Neural progenitor cell (in vitro differentiated cells): ENCODE data around the gene EIF5. TPM values are rescaled to one million over a fixed set of nuclear protein-coding genes. Genes with fewer than 3 reads are reported as not detected.
"Not testable (repeated sequence)": the region's sequence is repeated elsewhere in the genome, so short reads cannot be mapped to it uniquely, and the experiment has no call there.

Experiments used
- DNase-seq: peaks from one replicate; pipeline ENCODE4 v3.0.0-alpha.2; 2016; ENCODE audit warnings: low spot score
- H2AFZ ChIP-seq: fragments of 200-600 bp; sonication (generic); replicated peaks from 2 replicates; pipeline ENCODE4 v1.6.1; 2016; ENCODE audit warnings: antibody characterized with exemption
- H3F3A ChIP-seq: fragments of 200-600 bp; sonication (generic); 2 replicates; pipeline ENCODE4 v1.6.1; 2016; ENCODE audit warnings: antibody characterized with exemption, low read depth
- H3K27ac ChIP-seq: fragments of 200-600 bp; sonication (generic); 2 replicates; pipeline ENCODE4 v1.5.1; 2016; ENCODE audit warnings: mild to moderate bottlenecking
- H3K27me3 ChIP-seq: fragments of 200-600 bp; sonication (generic); 2 replicates; pipeline ENCODE4 v1.6.1; 2016; ENCODE audit warnings: mild to moderate bottlenecking, moderate library complexity
- H3K36me3 ChIP-seq: fragments of 200-600 bp; sonication (generic); 2 replicates; pipeline ENCODE4 v1.5.1; 2016
- H3K4me1 ChIP-seq: fragments of 200-600 bp; sonication (generic); 2 replicates; pipeline ENCODE4 v1.6.1; 2016; ENCODE audit warnings: mixed run types
- H3K4me2 ChIP-seq: fragments of 200-600 bp; sonication (generic); 2 replicates; pipeline ENCODE4 v1.6.1; 2016
- H3K4me3 ChIP-seq: fragments of 200-600 bp; sonication (generic); 2 replicates; pipeline ENCODE4 v1.5.1; 2016
- H3K79me2 ChIP-seq: fragments of 200-600 bp; sonication (generic); 2 replicates; pipeline ENCODE4 v1.6.1; 2016; ENCODE audit warnings: low read depth
- H3K9ac ChIP-seq: fragments of 200-600 bp; sonication (generic); 2 replicates; pipeline ENCODE4 v1.6.1; 2016
- H3K9me3 ChIP-seq: fragments of 200-600 bp; sonication (generic); 2 replicates; pipeline ENCODE4 v1.5.1; 2016; ENCODE audit warnings: low read depth
- H4K20me1 ChIP-seq: fragments of 200-600 bp; sonication (generic); 2 replicates; pipeline ENCODE4 v1.6.1; 2016; ENCODE audit warnings: low read depth
- H3K27ac Mint-ChIP-seq: 3 replicates; pipeline ENCODE4 v1.8.0; 2021; ENCODE audit warnings: mixed read lengths
- H3K27me3 Mint-ChIP-seq: 2 replicates; pipeline ENCODE4 v1.8.0; 2022; ENCODE audit warnings: low read depth, mild to moderate bottlenecking, inconsistent platforms, moderate library complexity, mixed read lengths; ENCODE audit not compliant: insufficient read depth
- H3K36me3 Mint-ChIP-seq: 3 replicates; pipeline ENCODE4 v1.8.0; 2021; ENCODE audit warnings: mixed read lengths
- H3K4me1 Mint-ChIP-seq: 3 replicates; pipeline ENCODE4 v1.8.0; 2021; ENCODE audit warnings: mixed read lengths
- H3K4me3 Mint-ChIP-seq: 3 replicates; pipeline ENCODE4 v1.8.0; 2021; ENCODE audit warnings: mild to moderate bottlenecking, moderate library complexity, mixed read lengths
- H3K9me3 Mint-ChIP-seq: 3 replicates; pipeline ENCODE4 v1.8.0; 2020; ENCODE audit warnings: mixed read lengths
- EZH2 ChIP-seq: fragments of 200-600 bp; sonication (generic); IDR thresholded peaks from 2 replicates; pipeline ENCODE4 v1.6.1; 2017; ENCODE audit warnings: antibody characterized with exemption, mild to moderate bottlenecking, moderate library complexity
- EZH2phosphoT487 ChIP-seq: fragments of 200-600 bp; sonication (generic); IDR thresholded peaks from 2 replicates; pipeline ENCODE4 v1.6.1; 2017; ENCODE audit warnings: antibody characterized with exemption
- total RNA-seq: library from RNA; depleted of rRNA; stranded (reverse); fragments of >200 nt; gene quantifications from 2 replicates; pipeline ENCODE4 v1.2.3, GENCODE V29; 2015; ENCODE audit warnings: low replicate concordance
- TF ChIP-seq, protein P1 (sequence below): fragments of 200-600 bp; sonication (generic); IDR thresholded peaks from 2 replicates; pipeline ENCODE4 v1.5.1; 2017; ENCODE audit warnings: antibody characterized with exemption, mild to moderate bottlenecking

Gene EIF5
- total RNA-seq, 1 donor from 2014 or later = 216 TPM

DNA sequence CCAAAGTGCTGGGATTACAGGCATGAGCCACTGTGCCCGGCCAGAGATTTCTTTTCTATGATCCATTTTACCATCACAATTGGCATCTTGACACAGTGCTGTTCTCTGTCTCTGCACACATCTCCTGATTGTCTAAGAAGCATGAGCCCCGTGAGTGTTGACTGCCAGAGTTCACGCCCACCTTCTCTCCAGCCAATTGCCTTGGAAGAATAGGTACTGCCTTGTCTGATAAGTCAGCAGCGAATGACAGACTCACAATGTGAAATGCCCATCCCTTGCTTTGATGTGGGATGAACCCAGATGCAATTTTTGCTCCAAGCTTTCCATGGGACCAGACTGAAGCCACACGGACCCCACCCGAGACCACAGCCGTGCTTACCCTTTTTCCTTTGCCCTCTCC, 19.3 kb downstream of the EIF5 start:
- no peak overlapping the region for H3K4me3 Mint-ChIP-seq
- no peaks in the 10 kb centered on the region for H3K4me1 ChIP-seq
- no peak overlapping the region for H3K27ac Mint-ChIP-seq
- H3K9ac ChIP-seq = no peak overlapping the region
- no peaks in the 10 kb centered on the region for H3K27me3 ChIP-seq
- no peaks in the 10 kb centered on the region for H3K27me3 Mint-ChIP-seq
- no peaks in the 10 kb centered on the region for H3K36me3 ChIP-seq
- H3K4me2 ChIP-seq = no peak overlapping the region
- no peaks in the 10 kb centered on the region for H3K79me2 ChIP-seq
- no peaks in the 10 kb centered on the region for H3K36me3 Mint-ChIP-seq
- H3K27ac ChIP-seq = no peak overlapping the region
- H3F3A ChIP-seq = no peaks in the 10 kb centered on the region
- no peak overlapping the region for H2AFZ ChIP-seq
- TF ChIP-seq, protein P1, sequence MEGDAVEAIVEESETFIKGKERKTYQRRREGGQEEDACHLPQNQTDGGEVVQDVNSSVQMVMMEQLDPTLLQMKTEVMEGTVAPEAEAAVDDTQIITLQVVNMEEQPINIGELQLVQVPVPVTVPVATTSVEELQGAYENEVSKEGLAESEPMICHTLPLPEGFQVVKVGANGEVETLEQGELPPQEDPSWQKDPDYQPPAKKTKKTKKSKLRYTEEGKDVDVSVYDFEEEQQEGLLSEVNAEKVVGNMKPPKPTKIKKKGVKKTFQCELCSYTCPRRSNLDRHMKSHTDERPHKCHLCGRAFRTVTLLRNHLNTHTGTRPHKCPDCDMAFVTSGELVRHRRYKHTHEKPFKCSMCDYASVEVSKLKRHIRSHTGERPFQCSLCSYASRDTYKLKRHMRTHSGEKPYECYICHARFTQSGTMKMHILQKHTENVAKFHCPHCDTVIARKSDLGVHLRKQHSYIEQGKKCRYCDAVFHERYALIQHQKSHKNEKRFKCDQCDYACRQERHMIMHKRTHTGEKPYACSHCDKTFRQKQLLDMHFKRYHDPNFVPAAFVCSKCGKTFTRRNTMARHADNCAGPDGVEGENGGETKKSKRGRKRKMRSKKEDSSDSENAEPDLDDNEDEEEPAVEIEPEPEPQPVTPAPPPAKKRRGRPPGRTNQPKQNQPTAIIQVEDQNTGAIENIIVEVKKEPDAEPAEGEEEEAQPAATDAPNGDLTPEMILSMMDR = no peak
- no peak for TF ChIP-seq EZH2
- no peak for TF ChIP-seq EZH2phosphoT487
- peaks cover 3% of the 10 kb centered on the region for H3K9me3 Mint-ChIP-seq
- no peak for DNase-seq
- no peak overlapping the region for H3K4me3 ChIP-seq
- H3K9me3 ChIP-seq = no peaks in the 10 kb centered on the region
- H4K20me1 ChIP-seq = no peaks in the 10 kb centered on the region
- H3K4me1 Mint-ChIP-seq = no peaks in the 10 kb centered on the region

DNA sequence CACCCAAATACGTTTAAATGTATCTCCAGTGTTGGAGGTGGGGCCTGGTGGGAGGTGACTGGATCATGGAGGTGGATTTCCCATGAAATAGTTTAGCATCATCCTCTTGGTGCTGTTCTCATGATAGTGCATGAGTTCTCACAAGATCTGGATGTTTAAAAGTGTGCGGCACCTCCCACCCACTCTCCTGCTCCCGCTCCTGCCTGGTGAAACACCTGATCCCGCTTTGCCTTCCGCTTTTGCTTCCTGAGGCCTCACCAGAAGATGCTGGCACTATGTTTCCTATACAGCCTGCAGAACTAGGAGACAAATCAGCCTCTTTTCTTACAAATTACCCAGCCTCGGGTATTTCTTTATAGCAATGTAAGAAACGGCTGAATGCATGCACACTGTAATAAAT, 20.1 kb downstream of the EIF5 start:
- Mint-ChIP-seq H3K4me3 (peak overlapping the region; percentile 13), H3K27ac (no peak overlapping the region), H3K27me3 (peaks cover 3% of the 10 kb centered on the region), H3K9me3 (peaks cover 3% of the 10 kb centered on the region), H3K4me1 (no peaks in the 10 kb centered on the region), H3K36me3 (no peaks in the 10 kb centered on the region)
- Histone ChIP-seq H3K36me3 (no peaks in the 10 kb centered on the region), H3K4me2 (no peak overlapping the region), H4K20me1 (no peaks in the 10 kb centered on the region), H3F3A (no peaks in the 10 kb centered on the region), H3K27me3 (no peaks in the 10 kb centered on the region), H3K4me3 (no peak overlapping the region), H3K27ac (no peak overlapping the region), H3K79me2 (no peaks in the 10 kb centered on the region), H3K9ac (no peak overlapping the region), H3K4me1 (no peaks in the 10 kb centered on the region), H2AFZ (peak overlapping the region; percentile 10), H3K9me3 (no peaks in the 10 kb centered on the region)
- TF ChIP-seq EZH2 (no peak), EZH2phosphoT487 (no peak)
- TF ChIP-seq, protein P1 = no peak
- no peak for DNase-seq

DNA sequence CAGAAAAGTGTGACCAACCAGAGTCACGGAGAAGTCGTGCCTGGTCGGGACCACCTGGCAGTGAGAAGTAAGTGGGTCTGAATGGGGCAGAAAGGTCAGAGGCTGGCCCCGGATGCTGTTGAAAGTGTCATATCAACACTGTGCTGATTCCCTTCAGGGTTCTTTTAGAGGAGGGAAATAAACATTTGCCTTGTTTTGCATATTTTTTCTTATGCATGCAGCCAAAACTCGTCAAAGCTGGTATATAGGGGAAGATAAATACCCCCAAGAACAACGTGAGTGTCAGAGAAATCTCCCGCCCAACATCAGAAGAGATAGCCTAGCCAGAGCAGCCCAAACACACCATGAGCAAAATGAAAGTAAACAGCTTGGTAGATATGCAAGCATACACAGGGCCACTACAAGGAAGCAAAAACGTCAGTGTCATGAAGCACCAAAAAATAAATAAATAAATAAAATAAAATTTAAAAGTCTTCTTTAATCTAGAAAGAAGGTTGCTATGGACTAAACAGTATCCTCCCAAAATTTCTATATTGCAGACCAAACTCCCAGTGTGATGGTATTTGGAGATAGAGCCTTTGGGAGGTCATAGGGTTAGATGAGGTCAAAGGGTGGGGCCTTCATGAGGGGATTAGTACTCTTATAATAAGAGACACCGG, 22.1 kb downstream of the EIF5 start:
- no peak overlapping the region for H3K4me3 Mint-ChIP-seq
- no peak for DNase-seq
- Histone ChIP-seq H2AFZ (no peak overlapping the region), H3K4me3 (no peak overlapping the region), H3K79me2 (no peaks in the 10 kb centered on the region), H3K9me3 (no peaks in the 10 kb centered on the region), H3K27ac (no peak overlapping the region), H3K36me3 (no peaks in the 10 kb centered on the region), H3K27me3 (no peaks in the 10 kb centered on the region), H3K4me2 (no peak overlapping the region), H3K9ac (no peak overlapping the region), H4K20me1 (no peaks in the 10 kb centered on the region), H3F3A (no peaks in the 10 kb centered on the region), H3K4me1 (no peaks in the 10 kb centered on the region)
- H3K36me3 Mint-ChIP-seq = no peaks in the 10 kb centered on the region
- TF ChIP-seq, protein P1 = no peak
- TF ChIP-seq EZH2phosphoT487 = no peak
- no peak for TF ChIP-seq EZH2
- no peak overlapping the region for H3K27ac Mint-ChIP-seq
- H3K27me3 Mint-ChIP-seq = peaks cover 4% of the 10 kb centered on the region
- peaks cover 5% of the 10 kb centered on the region for H3K9me3 Mint-ChIP-seq
- no peaks in the 10 kb centered on the region for H3K4me1 Mint-ChIP-seq

DNA sequence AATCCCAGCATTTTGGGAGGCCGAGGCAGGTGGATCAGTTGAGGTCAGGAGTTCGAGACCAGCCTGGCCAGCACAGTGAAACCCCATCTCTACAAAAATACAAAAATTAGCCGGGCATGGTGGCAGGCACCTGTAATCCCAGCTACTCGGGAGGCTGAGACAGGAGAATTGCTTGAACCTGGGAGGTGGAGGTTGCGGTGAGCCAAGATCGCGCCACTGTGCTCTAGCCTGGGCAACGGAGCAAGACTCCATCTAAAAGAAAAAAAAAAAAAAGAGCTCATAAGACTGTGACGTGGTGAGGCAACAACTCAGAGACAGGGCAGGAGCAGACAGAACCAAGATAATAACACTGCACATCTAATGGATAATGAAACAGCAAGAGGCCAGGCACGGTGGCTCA, 23.5 kb downstream of the EIF5 start:
- H3K36me3 Mint-ChIP-seq, H3F3A ChIP-seq, H3K27me3 ChIP-seq, H3K79me2 ChIP-seq, H3K4me3 Mint-ChIP-seq, H3K36me3 ChIP-seq, H3K27ac ChIP-seq, H3K27me3 Mint-ChIP-seq, H2AFZ ChIP-seq, H3K4me3 ChIP-seq, DNase-seq, H3K27ac Mint-ChIP-seq, H4K20me1 ChIP-seq, H3K4me1 ChIP-seq, H3K4me2 ChIP-seq, H3K4me1 Mint-ChIP-seq, H3K9me3 ChIP-seq, H3K9ac ChIP-seq: not testable (repeated sequence)
- H3K9me3 Mint-ChIP-seq = peaks cover 12% of the 10 kb centered on the region
